Liver (tissue), 9 donors: Measurements from ENCODE around the gene C10orf143. TPM values are rescaled to one million over a fixed set of nuclear protein-coding genes. Genes with fewer than 3 reads are reported as not detected.
"Not testable (repeated sequence)": the region's sequence is repeated elsewhere in the genome, so short reads cannot be mapped to it uniquely, and the experiment has no call there.

Experiments
- DNase-seq: peaks from one replicate; pipeline ENCODE4 v3.0.0-alpha.2; 2017; ENCODE audit warnings: low spot score
- H3K27ac ChIP-seq, 2 donors: one replicate each; pipeline ENCODE4 v1.7.0; 2013; ENCODE audit warnings: inconsistent platforms in 2 of 2, low read length in 2 of 2, control low read depth in 1 of 2, low read depth in 1 of 2, mild to moderate bottlenecking in 1 of 2
- H3K27me3 ChIP-seq, 4 donors: one replicate each; pipeline versions ENCODE4 v1.6.1 to v1.7.0; 2013; ENCODE audit warnings: low read length in 3 of 4, inconsistent platforms in 1 of 4, mild to moderate bottlenecking in 1 of 4, moderate library complexity in 1 of 4; ENCODE audit not compliant: control insufficient read depth in 4 of 4, insufficient read depth in 4 of 4
- H3K36me3 ChIP-seq, 4 donors: one replicate each; pipeline versions ENCODE4 v1.6.1 to v1.7.0; 2013; ENCODE audit warnings: low read length in 3 of 4, mild to moderate bottlenecking in 3 of 4, low read depth in 1 of 4, moderate library complexity in 1 of 4; ENCODE audit not compliant: control insufficient read depth in 4 of 4, insufficient read depth in 3 of 4
- H3K4me1 ChIP-seq, 4 donors: one replicate each; pipeline versions ENCODE4 v1.6.1 to v1.7.0; 2013; ENCODE audit warnings: low read length in 3 of 4, mild to moderate bottlenecking in 3 of 4, moderate library complexity in 1 of 4; ENCODE audit not compliant: control insufficient read depth in 4 of 4, insufficient read depth in 4 of 4
- H3K4me3 ChIP-seq, 3 donors: one replicate each; pipeline versions ENCODE4 v1.6.1 to v1.7.0; 2013; ENCODE audit warnings: low read length in 3 of 3, control low read depth in 1 of 3, low read depth in 1 of 3, mild to moderate bottlenecking in 1 of 3
- H3K9ac ChIP-seq, 2 donors: one replicate each; pipeline ENCODE4 v1.7.0; 2013; ENCODE audit warnings: low read length in 2 of 2, mild to moderate bottlenecking in 2 of 2, moderate library complexity in 2 of 2, control low read depth in 1 of 2, low read depth in 1 of 2
- H3K9me3 ChIP-seq, 4 donors: one replicate each; pipeline versions ENCODE4 v1.6.1 to v1.7.0; 2013; ENCODE audit warnings: low read length in 3 of 4; ENCODE audit not compliant: control insufficient read depth in 4 of 4
- ATF3 ChIP-seq: IDR thresholded peaks from 2 replicates; pipeline ENCODE4 v1.6.1; 2016; ENCODE audit warnings: antibody characterized with exemption
- EGR1 ChIP-seq, 2 donors: IDR thresholded peaks; 2 replicates each; pipeline ENCODE4 v1.6.1; 2016 to 2018; ENCODE audit warnings: antibody characterized with exemption in 2 of 2, low read depth in 2 of 2
- FOXA1 ChIP-seq: IDR thresholded peaks from 2 replicates; pipeline ENCODE4 v1.6.1; 2016; ENCODE audit warnings: antibody characterized with exemption
- FOXA2 ChIP-seq: IDR thresholded peaks from 2 replicates; pipeline ENCODE4 v1.6.1; 2016; ENCODE audit warnings: antibody characterized with exemption
- GABPA ChIP-seq, 2 donors: IDR thresholded peaks in 1 of 2; conservative IDR thresholded peaks in 1 of 2; 2 replicates each; pipeline ENCODE4 v1.6.1; 2016; ENCODE audit warnings: antibody characterized with exemption in 2 of 2, mild to moderate bottlenecking in 1 of 2, moderate library complexity in 1 of 2
- HNF4A ChIP-seq, 2 donors: conservative IDR thresholded peaks; 2 replicates each; pipeline ENCODE4 v1.6.1; 2016; ENCODE audit warnings: antibody characterized with exemption in 2 of 2, mild to moderate bottlenecking in 2 of 2
- HNF4G ChIP-seq: IDR thresholded peaks from 2 replicates; pipeline ENCODE4 v1.6.1; 2016; ENCODE audit warnings: antibody characterized with exemption
- JUND ChIP-seq, 2 donors: IDR thresholded peaks; 2 replicates each; pipeline ENCODE4 v1.6.1; 2016; ENCODE audit warnings: antibody characterized with exemption in 2 of 2
- MAX ChIP-seq: IDR thresholded peaks from 2 replicates; pipeline ENCODE4 v1.6.1; 2016; ENCODE audit warnings: antibody characterized with exemption
- NR2F2 ChIP-seq: IDR thresholded peaks from 2 replicates; pipeline ENCODE4 v1.6.1; 2016; ENCODE audit warnings: antibody characterized with exemption
- RAD21 ChIP-seq, 2 donors: IDR thresholded peaks; 2 replicates each; pipeline ENCODE4 v1.6.1; 2016; ENCODE audit warnings: antibody characterized with exemption in 2 of 2, mild to moderate bottlenecking in 2 of 2
- RXRA ChIP-seq, 2 donors: IDR thresholded peaks; 2 replicates each; pipeline ENCODE4 v1.6.1; 2017 to 2018; ENCODE audit warnings: antibody characterized with exemption in 2 of 2, mild to moderate bottlenecking in 1 of 2
- SP1 ChIP-seq: IDR thresholded peaks from 2 replicates; pipeline ENCODE4 v1.6.1; 2018; ENCODE audit warnings: antibody characterized with exemption, mild to moderate bottlenecking
- TAF1 ChIP-seq: conservative IDR thresholded peaks from 2 replicates; pipeline ENCODE4 v1.6.1; 2016; ENCODE audit warnings: antibody characterized with exemption, mild to moderate bottlenecking
- YY1 ChIP-seq: IDR thresholded peaks from 2 replicates; pipeline ENCODE4 v1.6.1; 2016; ENCODE audit warnings: antibody characterized with exemption, mild to moderate bottlenecking
- WGBS: extraction: QIAGEN DNeasy Blood & Tissue Kit; methylation state at CpG from one replicate; pipeline ENCODE4 v1.1.7; 2013; 5-methylcytosine and 5-hydroxymethylcytosine counted together
- polyA plus RNA-seq, 2 donors: library from polyadenylated mRNA; stranded (reverse) in 1 of 2; unstranded in 1 of 2; fragments of 200-250 nt in 1 of 2; fragments of >200 nt in 1 of 2; fragmentation: Nextera tagmentation in 1 of 2; extraction: Ambion mirVana in 1 of 2; gene quantifications; one replicate each; pipeline versions ENCODE4 v1.2.1 to v1.2.3, GENCODE V29; 2013 to 2015
- total RNA-seq, 2 donors: library from RNA; depleted of rRNA; stranded (reverse); fragments of >200 nt; gene quantifications; one replicate each; pipeline ENCODE4 v1.2.3, GENCODE V29; 2014
- TF ChIP-seq, protein P1 (sequence below): IDR thresholded peaks from 2 replicates; pipeline ENCODE4 v1.6.1; 2016; ENCODE audit warnings: antibody characterized with exemption
- TF ChIP-seq, protein P2 (sequence below): IDR thresholded peaks from 2 replicates; pipeline ENCODE4 v1.6.1; 2016; ENCODE audit warnings: antibody characterized with exemption, mild to moderate bottlenecking
- TF ChIP-seq, protein P3 (sequence below): fragments of 150-350 bp; IDR thresholded peaks from 2 replicates; pipeline ENCODE4 v1.5.1; 2017; ENCODE audit warnings: improper control_type of control experiment, low read depth, low read length; ENCODE audit not compliant: missing input control
- donor health status: healthy.
- donor health status: healthy.
- donor health status: healthy.
- donor health status: healthy.
- donor health status: healthy.

The C10orf143 gene
- total and polyA plus RNA-seq, 4 donors, result 0.14 to 2.7 (median 1.2) TPM

DNA sequence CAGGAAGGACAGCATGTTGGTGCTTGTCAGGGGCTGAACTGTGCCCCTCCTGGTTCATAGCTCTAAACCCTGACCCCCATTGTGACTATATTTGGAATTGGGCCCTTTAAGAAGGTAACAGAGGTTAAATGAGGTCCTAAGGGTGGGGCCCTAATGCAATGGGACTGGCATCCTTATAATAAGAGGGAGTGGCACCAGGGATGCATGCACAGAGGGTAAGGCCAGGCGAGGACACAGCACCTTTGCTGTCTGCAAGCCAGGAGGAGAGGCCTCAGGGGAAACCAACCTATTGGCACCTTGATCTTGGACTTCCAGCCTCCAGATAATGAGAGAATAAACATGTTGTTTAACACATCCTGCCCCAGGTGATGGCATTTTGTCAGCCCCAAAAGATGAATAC is 85.3 kb downstream of the C10orf143 start:
- no peak for DNase-seq
- Histone ChIP-seq H3K9ac (no peak overlapping the region), H3K27me3 (no peaks in the 10 kb centered on the region), H3K27ac (no peak overlapping the region), H3K4me1 (no peaks in the 10 kb centered on the region), H3K9me3 (no peaks in the 10 kb centered on the region), H3K4me3 (no peak overlapping the region), H3K36me3 (no peaks in the 10 kb centered on the region)
- whole genome bisulfite sequencing, result 69% methylated on average over 1 of the region's 1 CpG
- no peak for TF ChIP-seq JUND (IDR thresholded peaks at IDR 0.05)

DNA sequence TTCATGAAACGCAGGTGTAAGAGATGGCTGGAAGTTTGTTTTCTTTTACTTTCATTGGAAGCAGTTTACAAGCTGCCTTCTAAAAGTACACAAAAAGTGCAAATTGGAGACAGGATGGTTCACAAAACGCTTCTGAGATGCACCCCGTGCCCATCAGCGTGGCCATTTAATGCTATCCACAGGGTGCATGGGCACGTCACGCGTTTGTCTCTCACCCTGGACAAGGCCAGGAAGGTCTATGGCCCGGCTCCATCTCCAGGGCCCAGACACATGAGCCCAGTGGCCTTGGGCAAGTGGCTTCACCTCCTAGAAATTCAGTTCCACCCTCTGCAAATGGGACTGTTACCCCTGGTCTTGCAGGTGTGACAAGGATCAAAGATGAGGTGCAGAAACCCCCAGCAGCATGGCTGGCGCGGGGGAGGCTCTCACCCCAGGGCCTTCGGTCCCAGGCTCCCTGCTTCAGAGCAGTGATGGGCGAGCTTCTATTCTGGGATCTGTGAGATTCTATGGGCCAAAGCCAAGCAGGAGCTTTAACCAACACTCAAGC is 85.8 kb downstream of the C10orf143 start:
- H3K9me3 ChIP-seq, result no peaks in the 10 kb centered on the region
- H3K27me3 ChIP-seq, result no peaks in the 10 kb centered on the region
- H3K9ac ChIP-seq, result no peak overlapping the region
- no peak overlapping the region for H3K4me3 ChIP-seq
- no peaks in the 10 kb centered on the region for H3K4me1 ChIP-seq
- no peak for TF ChIP-seq RAD21 (IDR thresholded peaks at IDR 0.05)
- TF ChIP-seq, protein P1, sequence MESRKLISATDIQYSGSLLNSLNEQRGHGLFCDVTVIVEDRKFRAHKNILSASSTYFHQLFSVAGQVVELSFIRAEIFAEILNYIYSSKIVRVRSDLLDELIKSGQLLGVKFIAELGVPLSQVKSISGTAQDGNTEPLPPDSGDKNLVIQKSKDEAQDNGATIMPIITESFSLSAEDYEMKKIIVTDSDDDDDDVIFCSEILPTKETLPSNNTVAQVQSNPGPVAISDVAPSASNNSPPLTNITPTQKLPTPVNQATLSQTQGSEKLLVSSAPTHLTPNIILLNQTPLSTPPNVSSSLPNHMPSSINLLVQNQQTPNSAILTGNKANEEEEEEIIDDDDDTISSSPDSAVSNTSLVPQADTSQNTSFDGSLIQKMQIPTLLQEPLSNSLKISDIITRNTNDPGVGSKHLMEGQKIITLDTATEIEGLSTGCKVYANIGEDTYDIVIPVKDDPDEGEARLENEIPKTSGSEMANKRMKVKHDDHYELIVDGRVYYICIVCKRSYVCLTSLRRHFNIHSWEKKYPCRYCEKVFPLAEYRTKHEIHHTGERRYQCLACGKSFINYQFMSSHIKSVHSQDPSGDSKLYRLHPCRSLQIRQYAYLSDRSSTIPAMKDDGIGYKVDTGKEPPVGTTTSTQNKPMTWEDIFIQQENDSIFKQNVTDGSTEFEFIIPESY, result no peak
- TF ChIP-seq, protein P2, sequence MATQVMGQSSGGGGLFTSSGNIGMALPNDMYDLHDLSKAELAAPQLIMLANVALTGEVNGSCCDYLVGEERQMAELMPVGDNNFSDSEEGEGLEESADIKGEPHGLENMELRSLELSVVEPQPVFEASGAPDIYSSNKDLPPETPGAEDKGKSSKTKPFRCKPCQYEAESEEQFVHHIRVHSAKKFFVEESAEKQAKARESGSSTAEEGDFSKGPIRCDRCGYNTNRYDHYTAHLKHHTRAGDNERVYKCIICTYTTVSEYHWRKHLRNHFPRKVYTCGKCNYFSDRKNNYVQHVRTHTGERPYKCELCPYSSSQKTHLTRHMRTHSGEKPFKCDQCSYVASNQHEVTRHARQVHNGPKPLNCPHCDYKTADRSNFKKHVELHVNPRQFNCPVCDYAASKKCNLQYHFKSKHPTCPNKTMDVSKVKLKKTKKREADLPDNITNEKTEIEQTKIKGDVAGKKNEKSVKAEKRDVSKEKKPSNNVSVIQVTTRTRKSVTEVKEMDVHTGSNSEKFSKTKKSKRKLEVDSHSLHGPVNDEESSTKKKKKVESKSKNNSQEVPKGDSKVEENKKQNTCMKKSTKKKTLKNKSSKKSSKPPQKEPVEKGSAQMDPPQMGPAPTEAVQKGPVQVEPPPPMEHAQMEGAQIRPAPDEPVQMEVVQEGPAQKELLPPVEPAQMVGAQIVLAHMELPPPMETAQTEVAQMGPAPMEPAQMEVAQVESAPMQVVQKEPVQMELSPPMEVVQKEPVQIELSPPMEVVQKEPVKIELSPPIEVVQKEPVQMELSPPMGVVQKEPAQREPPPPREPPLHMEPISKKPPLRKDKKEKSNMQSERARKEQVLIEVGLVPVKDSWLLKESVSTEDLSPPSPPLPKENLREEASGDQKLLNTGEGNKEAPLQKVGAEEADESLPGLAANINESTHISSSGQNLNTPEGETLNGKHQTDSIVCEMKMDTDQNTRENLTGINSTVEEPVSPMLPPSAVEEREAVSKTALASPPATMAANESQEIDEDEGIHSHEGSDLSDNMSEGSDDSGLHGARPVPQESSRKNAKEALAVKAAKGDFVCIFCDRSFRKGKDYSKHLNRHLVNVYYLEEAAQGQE, result no peak
- no peak for TF ChIP-seq TAF1
- no peak for TF ChIP-seq FOXA1
- TF ChIP-seq, protein P3, sequence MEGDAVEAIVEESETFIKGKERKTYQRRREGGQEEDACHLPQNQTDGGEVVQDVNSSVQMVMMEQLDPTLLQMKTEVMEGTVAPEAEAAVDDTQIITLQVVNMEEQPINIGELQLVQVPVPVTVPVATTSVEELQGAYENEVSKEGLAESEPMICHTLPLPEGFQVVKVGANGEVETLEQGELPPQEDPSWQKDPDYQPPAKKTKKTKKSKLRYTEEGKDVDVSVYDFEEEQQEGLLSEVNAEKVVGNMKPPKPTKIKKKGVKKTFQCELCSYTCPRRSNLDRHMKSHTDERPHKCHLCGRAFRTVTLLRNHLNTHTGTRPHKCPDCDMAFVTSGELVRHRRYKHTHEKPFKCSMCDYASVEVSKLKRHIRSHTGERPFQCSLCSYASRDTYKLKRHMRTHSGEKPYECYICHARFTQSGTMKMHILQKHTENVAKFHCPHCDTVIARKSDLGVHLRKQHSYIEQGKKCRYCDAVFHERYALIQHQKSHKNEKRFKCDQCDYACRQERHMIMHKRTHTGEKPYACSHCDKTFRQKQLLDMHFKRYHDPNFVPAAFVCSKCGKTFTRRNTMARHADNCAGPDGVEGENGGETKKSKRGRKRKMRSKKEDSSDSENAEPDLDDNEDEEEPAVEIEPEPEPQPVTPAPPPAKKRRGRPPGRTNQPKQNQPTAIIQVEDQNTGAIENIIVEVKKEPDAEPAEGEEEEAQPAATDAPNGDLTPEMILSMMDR, result no peak
- TF ChIP-seq HNF4G, result no peak
- TF ChIP-seq YY1, result no peak
- TF ChIP-seq ATF3, result no peak
- TF ChIP-seq RXRA (IDR thresholded peaks at IDR 0.05), result no peak
- no peak for TF ChIP-seq FOXA2
- no peak for TF ChIP-seq GABPA (IDR thresholded peaks at IDR 0.05 in 1 of 2, conservative IDR thresholded peaks at IDR 0.05 in 1 of 2)
- TF ChIP-seq SP1, result no peak
- no peak for TF ChIP-seq EGR1 (IDR thresholded peaks at IDR 0.05; ENCODE audit: low read depth in 2 of 2)
- TF ChIP-seq HNF4A (conservative IDR thresholded peaks at IDR 0.05), result no peak
- no peak for TF ChIP-seq JUND (IDR thresholded peaks at IDR 0.05)
- TF ChIP-seq MAX, result no peak
- no peak for TF ChIP-seq NR2F2
- no peak overlapping the region for H3K27ac ChIP-seq
- H3K36me3 ChIP-seq, result no peaks in the 10 kb centered on the region
- WGBS, result 87% methylated on average over 12 of the region's 12 CpGs
- DNase-seq, result no peak

- H3K27me3 ChIP-seq, H3K36me3 ChIP-seq, H3K4me1 ChIP-seq, DNase-seq, H3K9me3 ChIP-seq, H3K9ac ChIP-seq, H3K4me3 ChIP-seq, H3K27ac ChIP-seq: not testable (repeated sequence)
- WGBS, result 86% methylated on average over 8 of the region's 8 CpGs
These were observed 86.3 kb downstream of the C10orf143 start for GRCh38 chr10:130024326-130024725.
